K562 (cell line): Measurements from ENCODE around the gene SULT2B1. TPM values are rescaled to one million over a fixed set of nuclear protein-coding genes. Genes with fewer than 3 reads are reported as not detected.

Experiments used
- ATAC-seq: fragments of 200-7000 bp; cut with Tn5 transposase; 3 replicates; pipeline ENCODE4 v1.9.1; 2020; ENCODE audit warnings: moderate library complexity
- BruUV-seq: library from RNA; stranded (reverse); fragments of 400-500 nt; replicated peaks from 2 replicates; lab custom pipeline; 2021; lab: Mats Ljungman, UMichigan
- CTCF ChIA-PET: fragments of 300-600 bp; formaldehyde crosslinking; extraction: SDS; loops from one replicate; lab custom pipeline; 2021; ENCODE audit warnings: low intra/inter-chr PET ratio; lab: Yijun Ruan, JAX
- POLR2A ChIA-PET: fragments of 300-600, 350-650 bp; sonication (Branson Sonifier 250); formaldehyde crosslinking; extraction: SDS; loops from one replicate; lab custom pipeline; 2021; ENCODE audit warnings: antibody characterized with exemption, inconsistent platforms; lab: Yijun Ruan, JAX
- DNase-seq, 4 experiments: peaks; one replicate each; pipeline versions ENCODE4 v3.0.0 to v3.0.0-alpha.2; 2011 to 2018; ENCODE audit warnings: low spot score in 3 of 4, mixed read lengths in 3 of 4; ENCODE audit errors: extremely low read depth in 1 of 4
- FAIRE-seq: peaks from 2 replicates; lab custom pipeline; 2011; peaks lifted over from hg19 to GRCh38; lab: Jason Lieb, UNC
- H2AFZ ChIP-seq: 2 replicates; pipeline ENCODE4 v1.6.0; 2011; ENCODE audit warnings: low read depth, low read length, control low read depth, inconsistent platforms
- H3K27ac ChIP-seq: fragments of 200-600 bp; 3 replicates; pipeline ENCODE4 v1.8.0; 2011; ENCODE audit warnings: low read depth, mild to moderate bottlenecking, control low read depth, inconsistent platforms, low read length, moderate library complexity, mixed read lengths; ENCODE audit errors: extremely low read depth
- H3K27me3 ChIP-seq, 2 experiments: fragments of 300-600 bp in 1 of 2; 2 replicates in 1 of 2; 3 replicates in 1 of 2; pipeline versions ENCODE4 v1.6.0 to v1.8.0; 2011; ENCODE audit warnings: inconsistent platforms in 2 of 2, low read length in 2 of 2, mild to moderate bottlenecking in 1 of 2, mixed read lengths in 1 of 2, moderate library complexity in 1 of 2; ENCODE audit not compliant: control insufficient read depth in 2 of 2, insufficient read depth in 2 of 2
- H3K36me3 ChIP-seq: fragments of 300-600 bp; 3 replicates; pipeline ENCODE4 v1.8.0; 2011; ENCODE audit warnings: mild to moderate bottlenecking, low read length, inconsistent platforms; ENCODE audit not compliant: control insufficient read depth, insufficient read depth
- H3K4me1 ChIP-seq, 2 experiments: fragments of 200-600 bp in 1 of 2; replicated peaks in 1 of 2; 2 replicates in 1 of 2; 3 replicates in 1 of 2; pipeline versions ENCODE4 v1.5.1 to v1.8.0; 2011; ENCODE audit warnings: inconsistent platforms in 2 of 2, low read length in 2 of 2, mild to moderate bottlenecking in 1 of 2, mixed read lengths in 1 of 2, moderate library complexity in 1 of 2; ENCODE audit not compliant: control insufficient read depth in 2 of 2, insufficient read depth in 2 of 2
- H3K4me2 ChIP-seq: 2 replicates; pipeline ENCODE4 v1.6.1; 2011; ENCODE audit warnings: low read length, control low read depth, inconsistent platforms, mixed read lengths; ENCODE audit not compliant: insufficient read depth
- H3K4me3 ChIP-seq: fragments of 200-600 bp; sonication (generic), shearing (Covaris generic); 2 replicates; pipeline ENCODE4 v1.5.1; 2016; ENCODE audit warnings: control low read depth, inconsistent platforms
- H3K79me2 ChIP-seq: fragments of 200-600 bp; 3 replicates; pipeline ENCODE4 v1.8.0; 2011; ENCODE audit warnings: low read length, inconsistent platforms; ENCODE audit not compliant: control insufficient read depth, insufficient read depth
- H3K9ac ChIP-seq, 2 experiments: 2 replicates each; pipeline versions ENCODE4 v1.6.0 to v1.6.1; 2011; ENCODE audit warnings: low read depth in 2 of 2, low read length in 2 of 2, control low read depth in 1 of 2, inconsistent platforms in 1 of 2, mild to moderate bottlenecking in 1 of 2, mixed read lengths in 1 of 2; ENCODE audit not compliant: insufficient read depth in 1 of 2
- H3K9me1 ChIP-seq: one replicate; pipeline ENCODE4 v1.6.0; 2011; ENCODE audit warnings: inconsistent platforms, mild to moderate bottlenecking, low read length, moderate library complexity; ENCODE audit not compliant: control insufficient read depth, insufficient read depth
- H3K9me3 ChIP-seq: replicated peaks from 2 replicates; pipeline ENCODE4 v1.5.1; 2011; ENCODE audit warnings: low read depth, low read length, inconsistent platforms; ENCODE audit not compliant: control insufficient read depth, insufficient read depth
- H4K20me1 ChIP-seq: replicated peaks from 2 replicates; pipeline ENCODE4 v1.6.1; 2011; ENCODE audit warnings: low read length, inconsistent platforms, mixed read lengths; ENCODE audit not compliant: control insufficient read depth, insufficient read depth
- FOS ChIP-seq: IDR thresholded peaks from 3 replicates; pipeline ENCODE4 v1.6.1; 2011; ENCODE audit not compliant: insufficient read length; ENCODE audit errors: extremely low read depth
- HSF4 ChIP-seq: fragments of 250-450 bp; sonication (Bioruptor Pico); IDR thresholded peaks from 2 replicates; pipeline ENCODE4 v2.1.2; 2022; ENCODE audit warnings: mild to moderate bottlenecking, moderate library complexity, borderline replicate concordance
- MED1 ChIP-seq: sonication (generic); formaldehyde crosslinking; IDR thresholded peaks from 2 replicates; pipeline ENCODE4 v1.8.1; 2023; ENCODE audit warnings: missing genetic modification reagents, borderline replicate concordance
- NR2C2 ChIP-seq, 2 experiments: fragments of 200-800 bp in 1 of 2; sonication (Bioruptor generic) in 1 of 2; sonication (generic) in 1 of 2; formaldehyde crosslinking in 1 of 2; IDR thresholded peaks; 2 replicates each; pipeline versions ENCODE4 v1.6.1 to v1.8.0; 2016 to 2022; ENCODE audit warnings: mild to moderate bottlenecking in 1 of 2, missing compliant biosample characterization in 1 of 2, missing genetic modification characterization in 1 of 2, missing genetic modification reagents in 1 of 2
- POLR2A ChIP-seq: fragments of 450-650 bp; conservative IDR thresholded peaks from 2 replicates; pipeline ENCODE4 v1.6.1; 2016
- POLR2H ChIP-seq: IDR thresholded peaks from 2 replicates; pipeline ENCODE4 v1.6.1; 2016; ENCODE audit warnings: missing genetic modification characterization, low read depth, mild to moderate bottlenecking, control low read depth, missing compliant biosample characterization, moderate library complexity
- SREBF2 ChIP-seq: sonication (generic); formaldehyde crosslinking; IDR thresholded peaks from 2 replicates; pipeline ENCODE4 v1.4.0; 2020; ENCODE audit warnings: mild to moderate bottlenecking, missing genetic modification reagents
- ZNF184 ChIP-seq: sonication (generic); formaldehyde crosslinking; IDR thresholded peaks from 2 replicates; pipeline ENCODE4 v1.5.0; 2020; ENCODE audit warnings: missing genetic modification reagents
- ZNF324 ChIP-seq: fragments of 250-450 bp; sonication (Bioruptor Pico); IDR thresholded peaks from 2 replicates; pipeline ENCODE4 v1.4.0; 2020; ENCODE audit warnings: mild to moderate bottlenecking
- ZNF583 ChIP-seq: fragments of 250-450 bp; sonication (Bioruptor Pico); IDR thresholded peaks from 2 replicates; pipeline ENCODE4 v1.4.0; 2020
- WGBS: fragments of 100-300 bp; shearing (Covaris generic); methylation state at CpG from one replicate; pipeline ENCODE4 v1.1.6; 2016; ENCODE audit warnings: low coverage, mixed read lengths; ENCODE audit not compliant: insufficient coverage; ENCODE audit errors: missing lambda C conversion rate; 5-methylcytosine and 5-hydroxymethylcytosine counted together
- in situ Hi-C: fragments of 300-500 bp; cut with MboI; formaldehyde crosslinking; loops from 4 replicates; pipeline ENCODE4 v1.15.0; 2018; ENCODE audit warnings: inconsistent platforms, mixed read lengths
- intact Hi-C: fragments of 100-400 bp; cut with micrococcal nuclease; formaldehyde crosslinking; loops from 2 replicates; pipeline ENCODE4 v1.14.2; 2022
- polyA plus RNA-seq, 8 experiments: library from polyadenylated mRNA; depleted of rRNA in 4 of 8; stranded (reverse) in 5 of 8; unstranded in 3 of 8; fragments of >200 nt; fragmentation: Nextera tagmentation in 2 of 8; fragmentation: Illumina TruSeq in 1 of 8; extraction: Ambion mirVana in 2 of 8; extraction: Trizol in 1 of 8; gene quantifications; 2 replicates each; pipeline versions ENCODE4 v1.2.1 to v1.2.3, GENCODE V29; 2011 to 2014; ENCODE audit warnings: inconsistent platforms in 1 of 8, missing spikeins in 1 of 8
- total RNA-seq, 7 experiments: library from RNA; depleted of rRNA in 6 of 7; stranded (reverse); fragments of >200 nt in 6 of 7; fragmentation: Illumina TruSeq in 2 of 7; extraction: Trizol in 2 of 7; gene quantifications; 2 replicates each; pipeline versions ENCODE4 v1.2.1 to v1.2.3, GENCODE V29; 2011 to 2021; ENCODE audit warnings: low replicate concordance in 1 of 7
- TF ChIP-seq, protein P1 (sequence below): fragments of 450-650 bp; IDR thresholded peaks from 2 replicates; pipeline ENCODE4 v1.7.0; 2016; ENCODE audit warnings: borderline replicate concordance

SULT2B1 gene
- total and polyA plus RNA-seq, 9 of the 15 experiments (the other 6 are each of a cell fraction or from before 2014, with no cell fraction given), result 0.09 to 0.62 (median 0.22) TPM; not detected in 2

GRCh38 chr19:48508729-48509411 is 43.1 kb upstream of the SULT2B1 start:
- ATAC-seq (no peak), FAIRE-seq (no peak), DNase-seq (no peak)
- TF ChIP-seq ZNF324 (CRISPR knock-in tag) (no peak), HSF4 (CRISPR knock-in tag) (no peak), MED1 (CRISPR knock-in tag) (no peak), ZNF583 (CRISPR knock-in tag) (no peak), FOS (no peak), NR2C2 (CRISPR knock-in tag; IDR thresholded peaks at IDR 0.05) (no peak), NR2C2 (tag; IDR thresholded peaks at IDR 0.05) (no peak), POLR2A (no peak), ZNF184 (CRISPR knock-in tag) (no peak), SREBF2 (CRISPR knock-in tag) (no peak), POLR2H (tag) (no peak)
- TF ChIP-seq, protein P1, sequence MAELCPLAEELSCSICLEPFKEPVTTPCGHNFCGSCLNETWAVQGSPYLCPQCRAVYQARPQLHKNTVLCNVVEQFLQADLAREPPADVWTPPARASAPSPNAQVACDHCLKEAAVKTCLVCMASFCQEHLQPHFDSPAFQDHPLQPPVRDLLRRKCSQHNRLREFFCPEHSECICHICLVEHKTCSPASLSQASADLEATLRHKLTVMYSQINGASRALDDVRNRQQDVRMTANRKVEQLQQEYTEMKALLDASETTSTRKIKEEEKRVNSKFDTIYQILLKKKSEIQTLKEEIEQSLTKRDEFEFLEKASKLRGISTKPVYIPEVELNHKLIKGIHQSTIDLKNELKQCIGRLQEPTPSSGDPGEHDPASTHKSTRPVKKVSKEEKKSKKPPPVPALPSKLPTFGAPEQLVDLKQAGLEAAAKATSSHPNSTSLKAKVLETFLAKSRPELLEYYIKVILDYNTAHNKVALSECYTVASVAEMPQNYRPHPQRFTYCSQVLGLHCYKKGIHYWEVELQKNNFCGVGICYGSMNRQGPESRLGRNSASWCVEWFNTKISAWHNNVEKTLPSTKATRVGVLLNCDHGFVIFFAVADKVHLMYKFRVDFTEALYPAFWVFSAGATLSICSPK, result no peak
- Histone ChIP-seq H4K20me1 (peaks cover 8% of the 10 kb centered on the region; the same call in 1 of the 2 replicates), H2AFZ (no peak overlapping the region), H3K79me2 (no peaks in the 10 kb centered on the region), H3K9ac (peak overlapping the region in 1 of 2 experiments; percentile 41; a peak in 1 of 4 replicates), H3K4me2 (no peak overlapping the region), H3K36me3 (no peaks in the 10 kb centered on the region), H3K27ac (no peak overlapping the region), H3K9me3 (no peaks in the 10 kb centered on the region), H3K4me3 (no peak overlapping the region), H3K9me1 (no peaks in the 10 kb centered on the region), H3K4me1 (peaks cover 0 to 31% of the 10 kb centered on the region in 2 experiments; a peak in 4 of 5 replicates), H3K27me3 (peaks cover 7 to 30% of the 10 kb centered on the region in 2 experiments; a peak in 3 of 5 replicates)
- intact Hi-C loops (no loop called here), in situ Hi-C loops (loop anchor here (5.0 kb wide), 1 partner anchor 73 kb away; no protein-coding TSS in a partner anchor)
- BruUV-seq, result no TSS peak
- POLR2A ChIA-PET, result interaction anchor here (0.6 to 1.0 kb wide), 5 partner anchors 9 to 75 kb away, joined by 3 to 5 read pairs (median 4); no protein-coding TSS in a partner anchor
- WGBS, result 17% methylated on average over 24 of the region's 32 CpGs
- CTCF ChIA-PET, result no interaction called here
